Omental fat pad (tissue), 4 donors: ENCODE results near the gene OR4D2. TPM values are rescaled to one million over a fixed set of nuclear protein-coding genes. Genes with fewer than 3 reads are reported as not detected.

ENCODE experiments used
- ATAC-seq: fragments of 150-250 bp; one replicate; pipeline ENCODE4 v1.9.1; 2016; ENCODE audit warnings: mild to moderate bottlenecking, moderate library complexity; ENCODE audit not compliant: low FRiP score
- DNase-seq: peaks from one replicate; pipeline ENCODE4 v3.0.0-alpha.2; 2019; ENCODE audit warnings: low spot score
- CTCF ChIP-seq, 3 donors: fragments of 450-650 bp; IDR thresholded peaks; one replicate each; pipeline ENCODE4 v1.5.1; 2016 to 2017; ENCODE audit warnings: antibody characterized with exemption in 3 of 3, mild to moderate bottlenecking in 3 of 3, moderate library complexity in 2 of 3
- total RNA-seq, 4 donors: library from RNA; depleted of rRNA; stranded (reverse); fragments of >200 nt; gene quantifications; one replicate each; pipeline ENCODE4 v1.1.0, GENCODE V29; 2016

OR4D2 gene
- total RNA-seq, 4 donors from 2014 or later = not detected

- DNase-seq (no peak), ATAC-seq (no peak)
- no peak for TF ChIP-seq CTCF (IDR thresholded peaks at IDR 0.05)
Measured at GRCh38 chr17:58153046-58153445, 13.7 kb upstream of the OR4D2 start.

GRCh38 chr17:58153671-58154070 lies 13.1 kb upstream of the OR4D2 start:
- TF ChIP-seq CTCF (IDR thresholded peaks at IDR 0.05) = no peak
- ATAC-seq = no peak
- no peak for DNase-seq

- no peak for TF ChIP-seq CTCF (IDR thresholded peaks at IDR 0.05)
- ATAC-seq (no peak), DNase-seq (no peak)
Measured at GRCh38 chr17:58156839-58157803, 9.7 kb upstream of the OR4D2 start.

GRCh38 chr17:58158181-58158580 lies 8.6 kb upstream of the OR4D2 start:
- ATAC-seq (no peak), DNase-seq (no peak)
- no peak for TF ChIP-seq CTCF (IDR thresholded peaks at IDR 0.05)

GRCh38 chr17:58161566-58161965 lies 5.2 kb upstream of the OR4D2 start:
- TF ChIP-seq CTCF (IDR thresholded peaks at IDR 0.05) = no peak
- no peak for DNase-seq
- no peak for ATAC-seq

- no peak for TF ChIP-seq CTCF (IDR thresholded peaks at IDR 0.05)
- no peak for DNase-seq
- no peak for ATAC-seq
Measured at GRCh38 chr17:58165981-58166380, 801 bp upstream of the OR4D2 start.

GRCh38 chr17:58170622-58171021 lies 3.8 kb downstream of the OR4D2 start:
- TF ChIP-seq CTCF (IDR thresholded peaks at IDR 0.05) = no peak
- ATAC-seq = no peak
- DNase-seq = no peak
